Raji (cell line): ENCODE measurements around the gene ATAD3B.

ENCODE experiments used
- POLR2A ChIP-seq: IDR thresholded peaks from 2 replicates; pipeline ENCODE4 v1.6.1; 2011; ENCODE audit warnings: low read depth, low read length, control low read depth; ENCODE audit not compliant: insufficient read depth

The ATAD3B gene

GRCh38 chr1:1438531-1439381 is 32.8 kb upstream of the ATAD3B start:
- TF ChIP-seq POLR2A: no peak

- no peak for TF ChIP-seq POLR2A
Observed at GRCh38 chr1:1439546-1440261, 31.9 kb upstream of the ATAD3B start.

GRCh38 chr1:1440262-1441001 is 31.1 kb upstream of the ATAD3B start:
- no peak for TF ChIP-seq POLR2A

GRCh38 chr1:1441002-1441888 is 30.3 kb upstream of the ATAD3B start:
- no peak for TF ChIP-seq POLR2A

- no peak for TF ChIP-seq POLR2A
Observed at GRCh38 chr1:1442069-1442770, 29.3 kb upstream of the ATAD3B start.

- TF ChIP-seq POLR2A: no peak
Observed at GRCh38 chr1:1449099-1449739, 22.3 kb upstream of the ATAD3B start, which contains the start of gene ATAD3C. Gene ATAD3C, plus strand, starts transcription at chr1:1449689. Its CDS starts 995 bp downstream, at chr1:1450684.

- TF ChIP-seq POLR2A: no peak
Observed at GRCh38 chr1:1451696-1452364, 19.7 kb upstream of the ATAD3B start.

GRCh38 chr1:1452882-1453281 is 18.7 kb upstream of the ATAD3B start:
- no peak for TF ChIP-seq POLR2A

GRCh38 chr1:1455366-1455884 is 16.1 kb upstream of the ATAD3B start:
- no peak for TF ChIP-seq POLR2A

- TF ChIP-seq POLR2A: no peak
Observed at GRCh38 chr1:1460540-1461130, 10.9 kb upstream of the ATAD3B start.

- no peak for TF ChIP-seq POLR2A
Observed at GRCh38 chr1:1461721-1462317, 9.7 kb upstream of the ATAD3B start.
